ENCODE data around the gene HNRNPUL1.
A peak's percentile ranks its signal among the peaks of the same experiment; 100 is the strongest.
"Not testable (repeated sequence)": the region's sequence is repeated elsewhere in the genome, so short reads cannot be mapped to it uniquely, and the experiment has no call there.

HNRNPUL1 gene

DNA sequence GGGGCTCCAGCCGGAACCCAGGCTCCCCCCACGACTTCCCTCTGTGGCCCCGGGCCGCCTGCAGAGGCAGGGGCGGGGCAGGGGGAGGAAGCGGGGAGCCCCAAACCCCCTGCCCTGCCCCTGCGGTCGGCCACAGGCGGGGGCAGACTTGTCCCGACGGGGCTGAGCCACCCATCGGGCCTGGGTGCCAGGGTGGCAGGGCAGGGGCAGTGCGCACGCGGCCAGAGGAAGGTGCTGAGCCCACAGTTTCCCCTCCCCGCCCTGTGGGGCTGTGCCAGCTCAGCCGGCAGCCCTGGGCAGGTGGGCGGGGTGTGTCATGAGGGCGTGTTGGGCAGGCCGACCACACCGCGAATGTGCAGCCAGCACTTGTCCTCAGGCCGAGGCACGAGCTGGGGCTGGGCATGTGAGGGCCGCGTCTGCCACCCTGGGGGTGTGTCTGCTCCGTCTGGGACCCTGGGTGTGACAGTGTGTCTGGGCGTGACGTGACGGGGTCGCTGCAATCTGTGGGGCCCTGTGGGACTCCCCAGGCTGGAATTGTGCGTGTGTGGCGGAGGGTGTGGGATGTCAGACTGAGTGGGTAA, 63.5 kb downstream of the HNRNPUL1 start:
- DNase-seq, result peak; percentile 78

DNA sequence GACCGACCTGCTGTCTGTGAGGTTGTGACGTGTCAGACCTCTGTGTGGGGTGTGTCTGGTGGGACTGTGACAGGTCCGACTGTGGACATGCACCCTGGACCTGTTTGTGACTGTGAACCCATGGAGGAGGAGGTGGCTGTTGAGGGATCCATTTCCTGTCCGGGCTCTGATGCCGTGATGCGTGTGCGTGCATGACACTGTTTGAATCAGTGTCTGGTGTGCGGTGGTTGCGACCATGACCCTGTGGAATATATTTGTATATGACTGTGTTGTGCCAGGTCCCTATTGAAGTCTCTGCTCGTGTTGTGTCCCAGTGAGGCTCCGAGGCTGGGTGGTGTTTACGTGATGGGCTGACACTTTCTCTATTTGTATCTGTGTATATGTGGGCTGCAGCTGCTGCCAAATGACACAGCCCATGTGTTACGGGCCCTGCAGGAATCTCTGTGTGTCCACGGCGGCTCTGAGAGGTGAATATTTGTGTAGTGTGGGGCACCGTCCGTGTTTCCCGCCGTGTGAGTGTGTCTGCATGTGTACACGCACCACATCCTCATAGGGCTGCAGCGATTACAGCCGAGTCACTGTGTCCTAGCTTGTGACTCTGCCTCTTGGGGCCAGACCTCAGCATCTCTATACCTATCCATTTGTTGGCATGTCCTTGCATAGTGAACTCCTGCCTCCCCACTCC, 64.1 kb downstream of the HNRNPUL1 start:
- peak; percentile 42 for DNase-seq

DNA sequence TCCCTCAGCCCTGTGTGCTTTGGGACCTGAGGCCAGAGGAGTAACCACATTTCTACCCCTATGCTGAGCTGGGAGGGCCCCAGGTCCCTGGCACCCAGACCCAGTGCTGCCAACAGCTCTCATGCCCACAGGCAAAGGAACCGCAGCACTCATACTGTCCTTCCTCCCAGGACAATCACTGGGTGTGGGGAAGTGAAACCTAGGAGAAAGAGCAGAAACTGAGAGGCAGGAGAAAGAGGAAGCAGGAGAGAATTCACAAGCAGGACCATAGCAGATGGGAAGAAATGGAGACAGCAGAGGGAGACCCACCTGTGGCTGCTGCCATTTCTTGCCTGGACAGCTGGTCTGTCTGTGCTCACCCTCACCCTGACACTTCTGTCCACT, 64.7 kb downstream of the HNRNPUL1 start:
- DNase-seq, result peak; percentile 41

DNA sequence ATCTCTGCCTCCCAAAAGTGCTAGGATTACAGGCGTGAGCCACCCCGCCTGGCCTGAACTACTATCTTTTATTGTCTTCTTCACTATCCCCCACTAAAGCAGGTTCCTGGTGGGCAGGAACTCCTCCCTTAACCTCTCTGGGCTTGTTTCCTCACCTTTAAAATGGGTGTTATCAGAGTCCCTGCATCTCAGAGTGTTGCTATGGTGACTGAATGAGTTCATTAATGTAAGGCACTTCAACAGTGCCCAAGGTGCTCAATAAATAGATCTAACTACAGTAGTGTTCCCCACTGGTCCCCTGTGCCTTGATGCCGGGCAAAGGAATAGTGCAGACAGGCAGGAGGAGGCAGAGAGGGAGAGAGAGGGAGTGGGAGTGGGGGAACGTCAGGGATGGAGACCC, 66.3 kb downstream of the HNRNPUL1 start:
- peak; percentile 43 for DNase-seq

DNA sequence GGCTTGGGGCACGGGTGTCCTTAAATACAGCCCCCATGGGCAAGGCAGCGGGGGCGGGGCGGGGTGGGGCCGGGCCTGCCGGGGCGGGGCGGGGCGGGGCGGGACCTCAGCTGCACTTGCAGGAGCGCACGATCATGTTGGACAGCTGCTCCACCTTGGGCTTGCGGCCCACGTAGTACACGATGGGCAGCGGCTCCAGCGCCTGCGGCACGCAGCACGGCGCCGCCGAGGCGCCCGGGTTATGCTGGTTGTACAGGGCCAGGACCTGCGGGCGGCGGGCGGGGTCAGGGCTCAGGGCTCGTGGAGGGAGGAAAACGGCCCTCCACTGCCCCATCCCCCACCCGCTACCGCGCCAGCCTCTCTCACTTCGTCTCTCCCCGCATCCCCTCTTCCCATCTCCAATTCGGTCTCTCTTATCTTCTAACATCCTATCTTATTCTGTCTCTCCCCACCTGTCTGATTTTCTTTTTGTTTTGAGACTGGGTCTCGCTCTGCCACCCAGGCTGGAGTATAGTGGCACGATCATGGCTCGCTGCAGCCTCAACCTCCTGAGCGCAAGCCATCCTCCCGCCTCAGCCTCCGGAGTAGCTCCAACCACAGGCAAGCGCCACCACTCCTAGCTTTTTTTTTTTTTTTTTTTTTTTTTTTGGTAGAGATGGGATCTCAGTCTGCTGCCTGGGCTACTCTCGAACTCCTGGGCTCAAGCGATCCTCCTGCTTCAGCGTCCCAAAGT, 66.9 kb downstream of the HNRNPUL1 start:
- DNase-seq, result peak; percentile 75

DNA sequence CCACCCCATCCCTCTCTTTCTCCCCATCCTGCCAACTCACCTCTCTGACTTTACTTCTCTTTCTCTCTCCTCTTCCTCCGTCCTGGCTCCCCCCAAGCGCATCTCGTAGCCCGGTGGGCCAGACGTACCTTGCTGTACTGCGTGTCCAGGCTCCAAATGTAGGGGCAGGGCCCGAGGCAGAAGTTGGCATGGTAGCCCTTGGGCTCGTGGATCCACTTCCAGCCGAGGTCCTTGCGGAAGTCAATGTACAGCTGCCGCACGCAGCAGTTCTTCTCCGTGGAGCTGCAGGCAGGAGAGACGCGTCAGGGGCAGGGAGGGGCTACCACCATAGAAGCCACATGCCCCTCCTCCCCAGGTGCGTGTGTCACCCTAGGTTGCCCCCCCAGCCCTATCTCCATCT, 67.8 kb downstream of the HNRNPUL1 start:
- no peak for DNase-seq

DNA sequence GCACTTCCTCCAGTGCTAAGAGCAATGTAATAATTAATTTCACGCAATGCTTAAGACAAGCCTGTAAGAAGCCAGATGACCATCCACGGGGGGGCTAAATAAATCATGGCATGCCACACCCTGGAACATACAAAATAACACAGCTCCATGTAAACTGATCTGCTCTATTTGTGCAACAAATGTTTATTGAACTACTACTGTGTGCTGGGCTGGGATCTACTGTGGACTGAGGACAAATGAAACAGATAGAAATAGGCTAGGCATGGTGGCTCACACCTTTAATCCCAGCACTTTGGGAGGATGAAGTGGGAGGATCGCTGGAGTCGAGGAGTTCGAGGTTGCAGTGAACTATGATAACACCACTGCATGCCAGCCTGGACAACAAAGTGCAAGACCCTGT, 68.3 kb downstream of the HNRNPUL1 start:
- DNase-seq, result no peak

DNA sequence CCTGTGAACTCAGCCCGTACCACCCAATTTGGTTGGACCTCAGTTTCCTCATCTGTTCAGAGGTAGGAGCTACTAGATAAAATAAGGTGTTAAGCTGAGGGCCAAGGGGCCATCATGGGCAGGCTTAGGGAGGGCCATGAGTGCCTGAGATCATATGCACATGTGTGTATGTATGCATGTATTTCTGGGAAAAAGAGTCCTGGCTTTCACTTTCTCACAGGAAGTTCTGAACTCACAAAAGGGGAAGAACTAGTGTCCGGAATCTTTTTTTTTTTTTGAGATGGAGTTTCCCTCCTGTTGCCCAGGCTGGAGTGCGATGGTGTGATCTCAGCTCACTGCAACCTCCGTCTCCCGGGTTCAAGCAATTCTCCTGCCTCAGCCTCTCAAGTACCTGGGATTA, 70.6 kb downstream of the HNRNPUL1 start:
- DNase-seq, result no peak

DNA sequence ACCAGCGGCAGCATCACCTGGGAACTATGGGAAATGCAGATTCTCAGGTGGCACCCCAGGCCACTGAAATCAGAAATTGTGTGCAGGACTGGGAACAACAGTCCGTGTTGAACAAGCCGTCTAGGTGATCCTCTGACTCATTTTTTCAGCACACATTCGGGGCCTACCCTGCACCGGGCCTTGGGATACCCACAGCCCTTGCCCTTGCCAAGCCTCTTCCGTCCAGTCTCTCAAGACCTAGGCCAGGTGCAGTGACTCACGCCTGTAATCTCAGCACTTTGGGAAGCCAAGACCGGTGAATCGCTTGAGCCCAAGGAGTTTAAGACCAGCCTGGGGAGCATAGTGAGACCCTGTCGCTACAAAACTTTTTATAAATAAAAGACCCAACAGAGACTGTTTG, 71.3 kb downstream of the HNRNPUL1 start:
- no peak for DNase-seq

DNA sequence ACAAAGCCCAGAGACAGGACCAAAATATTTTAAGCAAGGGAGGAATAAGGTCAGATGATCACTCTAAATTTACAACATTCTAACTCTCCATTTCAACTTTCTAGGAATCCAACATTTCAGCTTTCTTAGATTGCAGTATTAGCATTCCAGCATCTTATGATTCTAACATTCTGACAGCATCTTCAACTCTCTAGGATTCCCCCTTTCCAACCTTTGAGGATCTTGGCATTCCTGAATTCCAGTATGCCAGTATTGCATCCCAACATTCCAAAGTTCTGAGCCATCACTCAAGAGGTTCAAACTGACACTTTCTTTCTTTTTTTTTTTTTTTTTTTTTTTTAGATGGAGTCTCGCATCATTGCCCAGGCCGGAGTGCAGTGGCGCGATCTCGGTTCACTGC, 75.8 kb downstream of the HNRNPUL1 start:
- DNase-seq, result no peak

DNA sequence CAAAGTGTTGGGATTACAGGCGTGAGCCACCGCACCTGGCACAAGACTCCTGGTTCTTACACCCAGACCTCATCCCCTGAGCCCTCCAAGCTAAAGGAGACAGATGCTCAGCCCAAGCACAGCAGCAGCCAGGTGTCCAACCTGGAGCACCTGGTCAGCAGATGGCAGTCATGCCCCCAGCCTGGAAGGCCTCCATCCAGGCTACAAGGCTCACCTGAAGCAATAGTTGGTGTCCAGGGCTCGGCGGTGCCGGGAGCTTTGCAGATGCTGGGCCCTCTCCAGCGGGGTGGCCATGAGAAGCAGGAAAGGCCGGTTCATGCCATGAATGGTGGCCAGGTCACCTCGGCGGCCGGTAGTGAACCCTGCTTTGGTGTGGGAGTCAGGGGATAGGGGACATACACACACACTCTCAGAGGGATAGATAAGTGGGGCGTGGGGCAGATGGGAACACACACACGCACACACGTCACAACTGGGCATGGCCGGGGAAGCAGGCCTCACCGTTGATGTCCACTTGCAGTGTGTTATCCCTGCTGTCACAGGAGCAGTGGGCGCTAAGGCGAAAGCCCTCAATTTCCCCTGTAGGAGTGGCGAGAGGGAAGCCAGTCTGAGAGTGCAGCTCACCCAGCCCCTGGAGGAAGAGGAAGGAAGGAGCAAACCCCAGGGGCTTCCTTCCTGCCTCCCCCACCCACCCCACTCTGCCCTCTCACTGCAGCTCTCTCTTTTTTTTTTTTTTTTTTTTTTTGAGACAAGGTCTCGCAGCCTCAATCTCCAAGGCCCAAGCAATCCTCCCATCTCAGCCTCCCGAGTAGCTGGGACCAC, 77.7 kb downstream of the HNRNPUL1 start:
- peak; percentile 39 for DNase-seq

DNA sequence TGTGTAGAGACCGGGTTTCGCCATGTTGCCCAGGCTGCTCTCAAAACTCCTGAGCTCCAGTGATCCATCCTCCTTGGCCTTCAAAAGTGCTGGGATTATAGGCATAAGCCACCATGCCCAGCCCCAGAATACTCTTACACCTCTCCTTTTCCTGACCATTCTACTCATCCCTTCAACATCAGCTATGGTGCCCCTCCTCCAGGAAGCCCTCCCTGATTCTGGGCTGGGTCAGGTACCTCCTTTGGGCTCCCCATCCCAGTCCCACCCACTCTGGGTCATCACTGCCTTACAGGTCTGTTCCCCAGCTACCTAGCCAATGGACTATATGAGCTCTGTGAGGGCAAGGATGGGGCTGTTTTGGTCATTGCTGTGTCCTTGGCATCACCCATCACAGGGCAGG, 80.0 kb downstream of the HNRNPUL1 start:
- no peak for DNase-seq

DNA sequence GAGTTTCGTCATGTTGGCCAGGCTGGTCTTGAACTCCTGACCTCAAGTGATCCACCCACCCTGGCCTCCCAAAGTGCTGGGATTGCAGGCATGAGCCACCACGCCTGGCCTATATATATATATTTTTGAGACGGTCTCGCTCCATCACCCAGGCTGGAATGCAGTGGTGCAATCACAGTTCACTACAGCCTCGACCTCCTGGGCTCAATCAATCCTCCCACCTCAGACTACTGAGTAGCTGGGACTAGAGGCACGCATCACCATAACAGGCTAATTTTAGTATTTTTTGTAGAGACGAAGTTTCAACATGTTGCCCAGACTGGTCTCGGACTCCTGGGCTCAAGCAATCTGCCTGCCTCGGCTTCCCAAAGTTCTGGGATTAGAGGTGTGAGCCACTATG, 82.7 kb downstream of the HNRNPUL1 start:
- not testable (repeated sequence) for DNase-seq

DNA sequence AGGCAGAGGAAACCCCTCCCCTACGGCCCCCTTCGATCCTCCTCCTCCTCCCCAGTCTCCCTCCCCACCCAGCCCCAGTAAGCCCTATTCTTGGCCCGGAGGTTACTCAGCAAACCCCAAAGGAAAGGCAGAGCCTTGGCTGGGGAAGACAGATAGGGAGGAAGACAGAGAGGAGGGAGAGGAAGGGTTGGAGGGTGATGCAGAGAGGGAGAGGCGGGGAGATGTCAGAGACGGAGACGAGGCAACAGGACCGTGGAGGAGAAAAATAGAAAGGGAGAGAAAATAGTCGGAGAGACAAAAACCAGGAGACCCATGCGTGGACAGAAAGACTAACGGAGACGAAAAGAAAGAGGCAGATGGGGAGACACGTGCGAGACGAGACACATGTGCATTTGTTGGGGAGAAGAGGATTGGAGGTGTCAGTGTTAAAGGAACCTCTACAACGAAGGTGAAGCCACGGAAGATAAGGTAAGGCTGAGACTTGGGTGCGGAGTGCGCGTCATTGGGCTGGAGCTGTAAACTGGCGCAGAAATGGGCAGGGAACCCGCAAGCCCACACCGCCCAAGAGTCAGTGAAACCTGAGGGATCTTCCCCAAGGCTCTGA, 86.7 kb downstream of the HNRNPUL1 start:
- DNase-seq, result no peak

DNA sequence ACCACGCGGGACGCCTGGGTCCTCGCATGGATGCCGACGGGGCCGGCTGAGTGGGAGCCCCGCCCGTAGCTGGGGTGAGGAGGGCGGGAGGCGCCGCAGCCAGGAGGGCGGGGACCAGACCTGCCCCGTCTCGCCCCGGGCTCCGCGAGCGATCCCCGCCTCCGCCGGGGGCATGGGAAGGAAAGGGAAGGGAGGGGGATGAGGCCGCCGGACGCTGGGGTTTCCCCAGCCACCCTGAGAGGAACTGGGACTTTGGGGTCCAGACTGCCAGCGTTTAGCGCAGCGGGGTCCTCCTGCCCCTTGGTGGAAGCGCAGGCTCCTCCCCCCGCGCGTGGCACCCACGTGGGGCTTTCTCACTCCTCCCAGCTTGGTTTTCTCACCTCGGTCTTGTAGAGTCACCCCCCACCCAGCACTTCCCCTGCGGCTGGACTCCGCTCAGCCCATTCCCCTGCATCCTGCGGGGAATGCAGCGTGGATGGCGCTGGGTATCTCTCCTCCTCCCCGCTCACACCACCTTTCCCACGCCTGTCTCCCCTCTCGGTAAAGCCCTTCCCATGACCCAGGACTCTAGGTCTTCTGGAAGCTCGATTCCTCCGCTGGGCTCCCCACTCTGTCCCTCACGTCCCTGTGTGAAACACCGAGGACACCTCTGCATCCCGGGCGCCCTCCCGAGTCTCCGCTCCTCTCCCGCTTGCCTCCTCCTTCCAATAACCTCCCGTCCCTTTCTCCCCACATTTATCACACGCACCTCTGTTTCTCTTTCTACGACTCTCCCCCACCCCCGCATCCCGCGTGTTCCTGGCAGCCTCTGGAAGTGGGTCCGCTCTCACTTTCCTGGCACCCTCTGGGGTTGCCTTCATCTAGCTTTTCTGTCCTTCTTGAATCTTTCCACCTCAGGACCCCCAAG, 87.4 kb downstream of the HNRNPUL1 start:
- peak; percentile 74 for DNase-seq

DNA sequence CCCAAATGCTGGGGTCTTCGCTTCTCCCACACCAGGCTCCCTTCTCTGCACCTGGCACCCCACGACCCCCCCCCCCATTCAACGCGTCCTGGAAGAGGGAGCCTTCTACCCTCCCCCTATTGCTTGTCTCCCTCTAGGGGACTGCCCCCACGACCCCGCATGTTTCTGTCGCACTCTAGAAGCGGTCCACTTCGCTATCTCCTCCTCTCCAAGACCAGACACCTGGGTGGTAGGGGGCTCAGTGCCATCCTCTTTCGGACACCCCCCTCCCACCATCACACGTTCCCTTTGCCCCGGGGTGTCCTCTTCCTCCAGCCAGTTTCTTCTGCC, 88.1 kb downstream of the HNRNPUL1 start:
- DNase-seq, result no peak

DNA sequence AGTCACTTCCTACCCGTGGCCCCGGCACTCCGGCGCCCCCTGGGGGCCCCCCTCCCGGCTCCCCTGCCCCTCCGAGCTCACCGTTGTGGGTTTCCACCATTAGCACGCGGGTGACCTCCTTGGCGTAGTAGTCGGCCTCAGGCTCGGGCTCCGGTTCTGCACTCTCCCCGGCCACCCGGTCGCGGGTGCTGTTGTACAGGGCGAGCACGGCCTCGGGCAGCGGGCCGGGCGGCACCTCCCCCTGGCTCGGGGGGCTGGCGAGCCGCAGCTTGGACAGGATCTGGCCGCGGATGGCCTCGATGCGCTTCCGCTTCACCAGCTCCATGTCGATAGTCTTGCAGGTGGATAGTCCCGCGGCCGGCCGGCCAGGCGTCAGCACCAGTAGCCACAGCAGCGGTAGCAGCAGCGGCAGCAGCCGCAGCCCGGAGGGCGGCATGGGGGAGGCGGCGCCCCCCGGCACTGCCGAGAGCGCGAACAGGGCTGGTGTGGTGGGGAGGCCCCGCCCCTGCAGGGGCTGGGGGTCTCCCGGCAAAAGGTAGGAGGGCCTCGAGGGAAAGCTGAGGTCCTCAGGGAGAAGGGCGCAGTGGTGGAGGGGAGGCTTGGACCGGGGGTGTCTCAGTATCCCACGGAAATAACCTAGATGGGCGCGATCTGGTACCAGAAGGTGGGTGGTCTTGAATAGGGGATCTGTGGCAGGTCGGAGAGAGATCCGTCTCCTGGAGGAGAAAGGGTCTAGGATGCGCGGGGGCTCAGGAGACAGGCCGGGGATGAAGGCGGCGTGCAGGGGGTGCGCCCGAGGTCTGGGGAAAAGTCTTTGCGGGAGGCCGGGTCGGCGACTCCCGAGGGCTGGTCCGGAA, 88.7 kb downstream of the HNRNPUL1 start:
- peak; percentile 78 for DNase-seq

DNA sequence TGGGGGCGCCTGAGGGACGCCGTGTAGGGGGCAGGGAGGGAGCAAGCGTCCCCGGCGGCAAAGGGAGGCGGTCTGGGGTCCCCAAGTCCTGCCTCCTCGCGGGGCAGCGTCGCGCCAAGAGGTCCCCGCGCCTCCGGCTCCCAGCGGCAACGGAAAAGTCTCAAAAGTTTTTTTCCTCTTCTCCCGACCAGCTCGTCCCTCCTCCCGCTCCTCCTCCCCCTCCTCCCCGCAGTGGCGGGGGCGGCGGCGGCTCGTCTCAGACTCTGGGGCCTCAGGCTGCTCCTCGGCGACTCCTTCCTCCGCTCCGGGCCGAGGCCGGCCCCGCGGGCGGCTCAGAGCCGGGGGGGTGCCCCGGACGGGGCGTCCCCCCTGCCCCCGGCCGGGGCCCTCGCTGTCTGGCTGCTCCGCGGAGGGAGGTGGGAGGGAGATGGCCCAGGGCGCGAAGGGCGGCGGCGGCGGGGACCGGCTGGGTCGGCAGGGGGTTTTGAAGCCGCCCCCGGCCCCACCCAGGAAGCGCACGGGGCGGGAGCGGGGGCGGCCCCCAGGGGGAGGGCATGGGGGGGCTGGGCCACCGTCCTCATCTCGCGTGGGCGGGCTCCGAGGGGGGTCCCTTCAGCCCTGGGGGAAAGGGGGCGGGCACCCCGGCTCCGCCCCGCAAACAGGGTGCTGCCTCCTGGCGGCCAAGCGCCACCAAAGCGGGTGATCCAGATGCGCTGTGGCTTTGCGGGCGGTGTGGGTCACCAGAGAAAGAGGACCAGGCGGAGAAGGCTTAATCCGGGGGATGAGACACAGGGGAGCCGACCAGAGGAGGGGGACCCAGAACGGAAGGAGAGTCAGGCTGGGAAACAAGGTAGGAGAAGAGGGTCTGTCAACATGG, 89.5 kb downstream of the HNRNPUL1 start, which contains the start of gene TGFB1:
TGFB1 (minus strand) TSS at position 457 of the 877 bp plus-strand sequence. CDS start 878 bp downstream, outside the sequence.
- peak; percentile 78 for DNase-seq

DNA sequence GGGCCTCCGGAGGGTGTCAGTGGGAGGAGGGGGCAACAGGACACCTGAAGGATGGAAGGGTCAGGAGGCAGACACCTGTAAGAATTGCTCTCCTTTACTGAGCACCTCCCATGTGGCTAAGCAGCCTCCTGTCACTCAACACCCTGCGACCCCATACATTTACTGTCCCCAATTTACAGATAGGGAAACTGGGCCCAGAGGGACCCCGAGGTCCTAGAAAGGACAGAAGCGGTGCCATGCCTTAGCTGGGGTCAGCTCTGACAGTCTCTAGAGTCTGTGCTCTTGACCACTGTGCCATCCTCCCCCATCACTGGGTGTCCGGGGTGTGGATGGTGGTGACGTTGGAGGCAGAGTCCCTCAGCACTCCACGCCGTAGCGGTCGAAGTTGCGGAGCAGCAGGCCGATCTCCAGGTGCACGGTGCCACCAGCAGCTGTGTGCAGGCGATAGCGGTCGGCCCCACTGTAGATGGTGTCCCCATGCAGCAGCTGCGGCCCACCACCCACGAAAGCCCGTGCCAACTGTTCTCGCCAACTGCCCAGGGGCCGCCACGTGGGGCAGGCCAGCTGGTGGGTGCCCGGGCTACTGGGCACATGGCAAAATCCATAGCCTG, 90.3 kb downstream of the HNRNPUL1 start:
- DNase-seq, result no peak

Data from NCI-H69 (cell line).